ENCODE data around the gene FHAD1.
"Not testable (repeated sequence)": the region's sequence is repeated elsewhere in the genome, so short reads cannot be mapped to it uniquely, and the experiment has no call there.

FHAD1 gene

GRCh38 chr1:15357612-15358207 lies 110.7 kb downstream of the FHAD1 start:
- in situ Hi-C loops (cut with HindIII; ENCODE audit: low sequenced_read_pairs) = no loop called here

GRCh38 chr1:15358565-15359133 lies 111.6 kb downstream of the FHAD1 start:
- in situ Hi-C loops (cut with HindIII; ENCODE audit: low sequenced_read_pairs) = no loop called here

- in situ Hi-C loops (cut with HindIII; ENCODE audit: low sequenced_read_pairs) = no loop called here
Measured at GRCh38 chr1:15360700-15361099, 113.7 kb downstream of the FHAD1 start.

GRCh38 chr1:15362096-15362736 lies 115.2 kb downstream of the FHAD1 start:
- in situ Hi-C loops (cut with HindIII; ENCODE audit: low sequenced_read_pairs) = no loop called here

- in situ Hi-C loops (cut with HindIII; ENCODE audit: low sequenced_read_pairs) = no loop called here
Measured at GRCh38 chr1:15362737-15363128, 115.7 kb downstream of the FHAD1 start.

- in situ Hi-C loops (cut with HindIII; ENCODE audit: low sequenced_read_pairs) = no loop called here
Measured at GRCh38 chr1:15364740-15365139, 117.7 kb downstream of the FHAD1 start.

- in situ Hi-C loops (cut with HindIII; ENCODE audit: low sequenced_read_pairs) = no loop called here
Measured at GRCh38 chr1:15368888-15369287, 121.9 kb downstream of the FHAD1 start.

- in situ Hi-C loops (cut with HindIII; ENCODE audit: low sequenced_read_pairs) = no loop called here
Measured at GRCh38 chr1:15370268-15370667, 123.2 kb downstream of the FHAD1 start.

- in situ Hi-C loops (cut with HindIII; ENCODE audit: low sequenced_read_pairs) = no loop called here
Measured at GRCh38 chr1:15370781-15371520, 123.9 kb downstream of the FHAD1 start.

- in situ Hi-C loops (cut with HindIII; ENCODE audit: low sequenced_read_pairs) = no loop called here
Measured at GRCh38 chr1:15371610-15372545, 124.9 kb downstream of the FHAD1 start.

- in situ Hi-C loops (cut with HindIII; ENCODE audit: low sequenced_read_pairs) = no loop called here
Measured at GRCh38 chr1:15378729-15379128, 131.7 kb downstream of the FHAD1 start.

GRCh38 chr1:15379151-15379550 lies 132.1 kb downstream of the FHAD1 start:
- in situ Hi-C loops (cut with HindIII; ENCODE audit: low sequenced_read_pairs) = not testable (repeated sequence)

- in situ Hi-C loops (cut with HindIII; ENCODE audit: low sequenced_read_pairs) = no loop called here
Measured at GRCh38 chr1:15380601-15381508, 133.8 kb downstream of the FHAD1 start.

GRCh38 chr1:15381805-15382204 lies 134.8 kb downstream of the FHAD1 start:
- in situ Hi-C loops (cut with HindIII; ENCODE audit: low sequenced_read_pairs) = no loop called here

GRCh38 chr1:15382601-15383518 lies 135.8 kb downstream of the FHAD1 start:
- in situ Hi-C loops (cut with HindIII; ENCODE audit: low sequenced_read_pairs) = no loop called here

- in situ Hi-C loops (cut with HindIII; ENCODE audit: low sequenced_read_pairs) = no loop called here
Measured at GRCh38 chr1:15383810-15384209, 136.8 kb downstream of the FHAD1 start.

GRCh38 chr1:15384301-15384901 lies 137.4 kb downstream of the FHAD1 start:
- in situ Hi-C loops (cut with HindIII; ENCODE audit: low sequenced_read_pairs) = no loop called here

GRCh38 chr1:15385420-15385819 lies 138.4 kb downstream of the FHAD1 start:
- in situ Hi-C loops (cut with HindIII; ENCODE audit: low sequenced_read_pairs) = no loop called here
